IMR-90 (cell line): Measurements from ENCODE around the gene COL8A1. TPM values are rescaled to one million over a fixed set of nuclear protein-coding genes. Genes with fewer than 3 reads are reported as not detected.
A peak's percentile ranks its signal among the peaks of the same experiment; 100 is the strongest.

Source experiments
- ATAC-seq: fragments of 200-7000 bp; cut with Tn5 transposase; 2 replicates; pipeline ENCODE4 v1.9.1; 2020; ENCODE audit warnings: low read depth, mild to moderate bottlenecking, moderate library complexity
- BruUV-seq: library from RNA; stranded (reverse); fragments of 400-500 nt; replicated peaks from 2 replicates; lab custom pipeline; 2021; lab: Mats Ljungman, UMichigan
- CTCF ChIA-PET: fragments of 300-600 bp; formaldehyde crosslinking; extraction: SDS; loops from one replicate; lab custom pipeline; 2021; ENCODE audit warnings: antibody characterized with exemption; lab: Yijun Ruan, JAX
- POLR2A ChIA-PET: fragments of 300-600 bp; sonication (Branson Sonifier 250); formaldehyde crosslinking; loops from one replicate; lab custom pipeline; 2022; ENCODE audit warnings: antibody characterized with exemption; ENCODE audit not compliant: unreplicated experiment; lab: Charles Lee
- DNase-seq: peaks from one replicate; pipeline ENCODE4 v3.0.0; 2013
- H2AFZ ChIP-seq: replicated peaks from 2 replicates; pipeline ENCODE3; 2013; ENCODE audit warnings: low read length, mild to moderate bottlenecking; ENCODE audit not compliant: poor library complexity
- H2AK5ac ChIP-seq: 2 replicates; pipeline ENCODE4 v1.6.1; 2013; ENCODE audit warnings: low read depth, low read length, inconsistent platforms
- H2AK9ac ChIP-seq: replicated peaks from 2 replicates; pipeline ENCODE3; 2013; ENCODE audit warnings: mild to moderate bottlenecking, low read depth, low read length, moderate library complexity; ENCODE audit not compliant: poor library complexity
- H2BK120ac ChIP-seq: 2 replicates; pipeline ENCODE4 v1.6.1; 2013; ENCODE audit warnings: low read depth, low read length, inconsistent platforms
- H2BK15ac ChIP-seq: 3 replicates; pipeline ENCODE4 v1.6.1; 2013; ENCODE audit warnings: low read depth, low read length, inconsistent platforms
- H2BK20ac ChIP-seq: 2 replicates; pipeline ENCODE4 v1.6.1; 2013; ENCODE audit warnings: low read depth, mild to moderate bottlenecking, inconsistent platforms, low read length, moderate library complexity
- H2BK5ac ChIP-seq: 2 replicates; pipeline ENCODE4 v1.6.1; 2013; ENCODE audit warnings: mild to moderate bottlenecking, low read depth, low read length, inconsistent platforms; ENCODE audit not compliant: poor library complexity, severe bottlenecking
- H3K14ac ChIP-seq: replicated peaks from 2 replicates; pipeline ENCODE4 v1.6.1; 2013; ENCODE audit warnings: low read depth, low read length, inconsistent platforms
- H3K18ac ChIP-seq: 2 replicates; pipeline ENCODE4 v1.6.1; 2013; ENCODE audit warnings: low read depth, low read length, control low read depth
- H3K23ac ChIP-seq: 2 replicates; pipeline ENCODE4 v1.6.1; 2013; ENCODE audit warnings: low read depth, low read length, inconsistent platforms
- H3K27ac ChIP-seq: 2 replicates; pipeline ENCODE4 v1.5.1; 2013; ENCODE audit warnings: mild to moderate bottlenecking, control low read depth, low read length; ENCODE audit not compliant: insufficient read depth
- H3K27me3 ChIP-seq: 2 replicates; pipeline ENCODE4 v1.6.1; 2013; ENCODE audit warnings: low read length; ENCODE audit not compliant: control insufficient read depth, insufficient read depth
- H3K36me3 ChIP-seq: 2 replicates; pipeline ENCODE4 v1.6.1; 2013; ENCODE audit warnings: low read length, mixed read lengths; ENCODE audit not compliant: control insufficient read depth, insufficient read depth
- H3K4ac ChIP-seq: 2 replicates; pipeline ENCODE4 v1.6.1; 2013; ENCODE audit warnings: low read depth, low read length, inconsistent platforms
- H3K4me1 ChIP-seq: 2 replicates; pipeline ENCODE4 v1.6.1; 2013; ENCODE audit warnings: low read length, mixed read lengths; ENCODE audit not compliant: control insufficient read depth, insufficient read depth
- H3K4me2 ChIP-seq: 2 replicates; pipeline ENCODE4 v1.6.1; 2013; ENCODE audit warnings: low read depth, mild to moderate bottlenecking, control low read depth, low read length, moderate library complexity
- H3K4me3 ChIP-seq: 2 replicates; pipeline ENCODE4 v1.5.1; 2013; ENCODE audit warnings: low read depth, mild to moderate bottlenecking, control low read depth, low read length, moderate library complexity; ENCODE audit not compliant: insufficient read depth
- H3K56ac ChIP-seq: 2 replicates; pipeline ENCODE4 v1.6.1; 2013; ENCODE audit warnings: low read length, inconsistent platforms; ENCODE audit not compliant: insufficient read depth; ENCODE audit errors: extremely low read depth
- H3K79me1 ChIP-seq, 2 experiments: 2 replicates each; pipeline ENCODE4 v1.6.1; 2013; ENCODE audit warnings: low read length in 2 of 2, inconsistent platforms in 1 of 2, low read depth in 1 of 2
- H3K9ac ChIP-seq: 2 replicates; pipeline ENCODE4 v1.6.1; 2013; ENCODE audit warnings: low read depth, low read length, control low read depth
- H3K9me1 ChIP-seq: 2 replicates; pipeline ENCODE4 v1.6.1; 2013; ENCODE audit warnings: low read length, inconsistent platforms; ENCODE audit not compliant: insufficient read depth
- H3K9me3 ChIP-seq: 2 replicates; pipeline ENCODE4 v1.6.1; 2013; ENCODE audit warnings: low read length; ENCODE audit not compliant: control insufficient read depth, insufficient read depth
- H4K20me1 ChIP-seq: 2 replicates; pipeline ENCODE4 v1.6.1; 2013; ENCODE audit warnings: low read length, inconsistent platforms; ENCODE audit not compliant: insufficient read depth
- H4K5ac ChIP-seq: 2 replicates; pipeline ENCODE4 v1.6.1; 2013; ENCODE audit warnings: mild to moderate bottlenecking, low read depth, low read length, control low read depth
- H4K8ac ChIP-seq, 2 experiments: 2 replicates each; pipeline ENCODE4 v1.6.1; 2013; ENCODE audit warnings: low read depth in 2 of 2, low read length in 2 of 2, control low read depth in 1 of 2, inconsistent platforms in 1 of 2
- H4K91ac ChIP-seq: 2 replicates; pipeline ENCODE4 v1.6.1; 2013; ENCODE audit warnings: low read depth, low read length, inconsistent platforms; ENCODE audit not compliant: insufficient read depth
- CEBPB ChIP-seq: IDR thresholded peaks from 2 replicates; pipeline ENCODE4 v1.6.1; 2012; ENCODE audit warnings: low read depth, low read length, improper control_type of control experiment
- FOS ChIP-seq: fragments of 150-350 bp; IDR thresholded peaks from 2 replicates; pipeline ENCODE4 v1.6.1; 2016; ENCODE audit warnings: low read depth, low read length
- WGBS, 2 experiments: methylation state at CpG; one replicate each; pipeline versions ENCODE4 v1.1.5 to v1.1.7; 2013; ENCODE audit warnings: missing lambda C conversion rate in 2 of 2; ENCODE audit not compliant: insufficient read length in 1 of 2; ENCODE audit errors: extremely low coverage in 2 of 2; 5-methylcytosine and 5-hydroxymethylcytosine counted together
- dilution Hi-C: fragments of 300-500 bp; cut with HindIII; formaldehyde crosslinking; loops from one replicate; pipeline ENCODE4 v1.14.3; 2018; ENCODE audit warnings: low sequenced_read_pairs; ENCODE audit not compliant: unreplicated experiment
- in situ Hi-C: fragments of 300-500 bp; cut with MboI; formaldehyde crosslinking; loops from 3 replicates; pipeline ENCODE4 v1.14.3; 2019; ENCODE audit warnings: low sequenced_read_pairs, inconsistent platforms, mixed read lengths
- intact Hi-C: fragments of 100-400 bp; cut with micrococcal nuclease; formaldehyde crosslinking; loops from 2 replicates; pipeline ENCODE4 v1.10.0; 2022
- polyA plus RNA-seq, 3 experiments: library from polyadenylated mRNA; depleted of rRNA; stranded (reverse); fragments of >200 nt; gene quantifications; 2 replicates each; pipeline ENCODE4 v1.2.3, GENCODE V29; 2012; ENCODE audit warnings: low replicate concordance in 1 of 3
- total RNA-seq: library from RNA; depleted of rRNA; stranded (reverse); fragments of >200 nt; gene quantifications from 2 replicates; pipeline ENCODE4 v1.2.3, GENCODE V29; 2012

COL8A1 gene
- total and polyA plus RNA-seq, 2 of the 4 experiments (the other 2 are of a cell fraction), result 119 to 151 TPM

DNA sequence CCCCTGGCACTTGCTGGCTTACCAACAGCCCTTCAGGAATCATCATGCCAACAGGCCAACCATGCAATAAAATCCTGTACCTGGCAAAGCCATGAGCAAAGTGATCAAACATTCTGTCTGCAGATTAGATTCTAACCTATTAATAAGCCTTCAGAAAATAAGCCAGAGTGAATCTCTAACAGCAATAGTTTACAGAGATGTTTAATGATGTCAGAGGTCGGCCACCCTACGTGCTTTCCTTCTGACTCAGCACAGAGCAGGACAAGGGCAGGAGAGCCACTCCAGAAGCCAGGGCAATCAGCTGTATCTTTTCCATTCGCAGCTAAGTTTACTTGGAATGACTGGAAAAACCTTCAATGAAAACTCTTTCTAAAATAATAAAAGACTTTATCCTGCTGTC lies 13.1 kb downstream of the COL8A1 start:
- no peak overlapping the region for H3K4me3 ChIP-seq
- in situ Hi-C loops, result no loop called here
- no peak overlapping the region for H2AFZ ChIP-seq

More for the DNA sequence above, 13.1 kb downstream of the COL8A1 start:
- intact Hi-C loops, result no loop called here
- TF ChIP-seq CEBPB (no peak), FOS (peak; percentile 66)
- H3K27me3 ChIP-seq, result no peaks in the 10 kb centered on the region
- peaks cover 13% of the 10 kb centered on the region for H3K4me1 ChIP-seq
- H2BK15ac ChIP-seq, result peak overlapping the region; percentile 60; the same call in 1 of the 3 replicates
- H3K27ac ChIP-seq, result peak overlapping the region; percentile 87
- ChIA-PET POLR2A (interaction anchor here (1.3 kb wide), 1 partner anchor 14 kb away, joined by 3 read pairs; the partner anchor contains the start of gene COL8A1), CTCF (no interaction called here)
- DNase-seq (peak; percentile 81), ATAC-seq (peak; percentile 82)
- H3K56ac ChIP-seq, result no peak overlapping the region
- peak overlapping the region; percentile 13; the same call in 1 of the 2 replicates for H4K91ac ChIP-seq
- H4K20me1 ChIP-seq, result peaks cover 3% of the 10 kb centered on the region; the same call in 1 of the 2 replicates
- H3K14ac ChIP-seq, result peak overlapping the region; percentile 44; the same call in 1 of the 2 replicates
- H2BK20ac ChIP-seq, result peak overlapping the region; percentile 78
- H3K4ac ChIP-seq, result peak overlapping the region; percentile 75
- dilution Hi-C loops, result no loop called here
- H3K9ac ChIP-seq, result no peak overlapping the region
- H3K36me3 ChIP-seq, result no peaks in the 10 kb centered on the region; the same call in 1 of the 2 replicates
- BruUV-seq, result no TSS peak
- WGBS, 2 experiments, result no CpG with 5 or more reads among the region's 3 CpGs
- H4K5ac ChIP-seq, result peak overlapping the region; percentile 10
- peaks cover 34 to 64% of the 10 kb centered on the region in 2 experiments for H3K79me1 ChIP-seq
- peak overlapping the region; percentile 86 for H2BK120ac ChIP-seq
- peak overlapping the region in 1 of 2 experiments; percentile 39; a peak in 1 of 4 replicates for H4K8ac ChIP-seq
- peak overlapping the region; percentile 65; the same call in 1 of the 2 replicates for H2AK5ac ChIP-seq
- H3K4me2 ChIP-seq, result peak overlapping the region; percentile 66
- no peaks in the 10 kb centered on the region for H3K9me3 ChIP-seq
- peak overlapping the region; percentile 18; the same call in 1 of the 2 replicates for H3K18ac ChIP-seq
- peaks cover 11% of the 10 kb centered on the region for H3K9me1 ChIP-seq
- peak overlapping the region; percentile 50; the same call in 1 of the 2 replicates for H3K23ac ChIP-seq
- H2AK9ac ChIP-seq, result no peak overlapping the region
- H2BK5ac ChIP-seq, result peak overlapping the region; percentile 82
